Measurements from ENCODE around the gene CHN2. TPM values are rescaled to one million over a fixed set of nuclear protein-coding genes. Genes with fewer than 3 reads are reported as not detected.

The CHN2 gene
- polyA plus RNA-seq, 1 experiment, result not detected

GRCh38 chr7:29311314-29311713 is 116.7 kb downstream of the CHN2 start:
- no peak for DNase-seq (ENCODE audit: low read depth, low spot score)
- CTCF ChIA-PET, result no interaction called here

GRCh38 chr7:29314148-29314547 is 119.6 kb downstream of the CHN2 start:
- H3K27ac ChIP-seq (ENCODE audit: low read depth, low read length), result no peak overlapping the region
- no peaks in the 10 kb centered on the region for H3K9me3 ChIP-seq (ENCODE audit: control insufficient read depth, insufficient read depth, low read length)
- DNase-seq (ENCODE audit: low read depth, low spot score), result no peak
- no peaks in the 10 kb centered on the region for H3K27me3 ChIP-seq (ENCODE audit: control insufficient read depth, insufficient read depth, low read length)
- POLR2A ChIA-PET, result no interaction called here
- no peak for TF ChIP-seq CTCF (IDR thresholded peaks at IDR 0.05; ENCODE audit: low read depth, low read length)
- no peak overlapping the region for H3K4me3 ChIP-seq (ENCODE audit: low read depth, low read length)
- CTCF ChIA-PET, result no interaction called here

More at GRCh38 chr7:29311314-29311713, 116.7 kb downstream of the CHN2 start:
- TF ChIP-seq CTCF (IDR thresholded peaks at IDR 0.05; ENCODE audit: low read depth, low read length), result no peak
- H3K27me3 ChIP-seq (ENCODE audit: control insufficient read depth, insufficient read depth, low read length), result no peaks in the 10 kb centered on the region
- H3K27ac ChIP-seq (ENCODE audit: low read depth, low read length), result no peak overlapping the region
- POLR2A ChIA-PET, result no interaction called here
- H3K4me3 ChIP-seq (ENCODE audit: low read depth, low read length), result no peak overlapping the region
- H3K9me3 ChIP-seq (ENCODE audit: control insufficient read depth, insufficient read depth, low read length), result no peaks in the 10 kb centered on the region

GRCh38 chr7:29315122-29315891 is 120.7 kb downstream of the CHN2 start:
- ChIA-PET POLR2A (no interaction called here), CTCF (interaction anchor here (0.5 to 1.0 kb wide), 2 partner anchors 94 to 331 kb away, joined by 3 read pairs; no protein-coding TSS in a partner anchor)
- DNase-seq (ENCODE audit: low read depth, low spot score), result no peak
- Histone ChIP-seq H3K27ac (ENCODE audit: low read depth, low read length) (no peak overlapping the region), H3K4me3 (ENCODE audit: low read depth, low read length) (no peak overlapping the region), H3K27me3 (ENCODE audit: control insufficient read depth, insufficient read depth, low read length) (no peaks in the 10 kb centered on the region), H3K9me3 (ENCODE audit: control insufficient read depth, insufficient read depth, low read length) (no peaks in the 10 kb centered on the region)
- no peak for TF ChIP-seq CTCF (IDR thresholded peaks at IDR 0.05; ENCODE audit: low read depth, low read length)

- Histone ChIP-seq H3K27ac (ENCODE audit: low read depth, low read length) (no peak overlapping the region), H3K27me3 (ENCODE audit: control insufficient read depth, insufficient read depth, low read length) (no peaks in the 10 kb centered on the region), H3K9me3 (ENCODE audit: control insufficient read depth, insufficient read depth, low read length) (no peaks in the 10 kb centered on the region), H3K4me3 (ENCODE audit: low read depth, low read length) (no peak overlapping the region)
- ChIA-PET CTCF (interaction anchor here (0.5 to 1.0 kb wide), 2 partner anchors 93 to 331 kb away, joined by 3 read pairs; no protein-coding TSS in a partner anchor), POLR2A (no interaction called here)
- no peak for DNase-seq (ENCODE audit: low read depth, low spot score)
- TF ChIP-seq CTCF (IDR thresholded peaks at IDR 0.05; ENCODE audit: low read depth, low read length), result no peak
These were observed 121.3 kb downstream of the CHN2 start for GRCh38 chr7:29315892-29316270.

- TF ChIP-seq CTCF (IDR thresholded peaks at IDR 0.05; ENCODE audit: low read depth, low read length), result no peak
- ChIA-PET CTCF (no interaction called here), POLR2A (no interaction called here)
- H3K4me3 ChIP-seq (ENCODE audit: low read depth, low read length), result no peak overlapping the region
- H3K27me3 ChIP-seq (ENCODE audit: control insufficient read depth, insufficient read depth, low read length), result no peaks in the 10 kb centered on the region
- H3K27ac ChIP-seq (ENCODE audit: low read depth, low read length), result no peak overlapping the region
- DNase-seq (ENCODE audit: low read depth, low spot score), result no peak
- H3K9me3 ChIP-seq (ENCODE audit: control insufficient read depth, insufficient read depth, low read length), result no peaks in the 10 kb centered on the region
These were observed 122.4 kb downstream of the CHN2 start for GRCh38 chr7:29316926-29317325.

Data from AG04450 (cell line).